ENCODE measurements around the gene FILIP1L. TPM values are rescaled to one million over a fixed set of nuclear protein-coding genes. Genes with fewer than 3 reads are reported as not detected.

Gene FILIP1L
- total and polyA plus RNA-seq, 2 of the 13 experiments (the other 11 are each of a cell fraction or from before 2014, with no cell fraction given) = 8.1 to 187 TPM

DNA sequence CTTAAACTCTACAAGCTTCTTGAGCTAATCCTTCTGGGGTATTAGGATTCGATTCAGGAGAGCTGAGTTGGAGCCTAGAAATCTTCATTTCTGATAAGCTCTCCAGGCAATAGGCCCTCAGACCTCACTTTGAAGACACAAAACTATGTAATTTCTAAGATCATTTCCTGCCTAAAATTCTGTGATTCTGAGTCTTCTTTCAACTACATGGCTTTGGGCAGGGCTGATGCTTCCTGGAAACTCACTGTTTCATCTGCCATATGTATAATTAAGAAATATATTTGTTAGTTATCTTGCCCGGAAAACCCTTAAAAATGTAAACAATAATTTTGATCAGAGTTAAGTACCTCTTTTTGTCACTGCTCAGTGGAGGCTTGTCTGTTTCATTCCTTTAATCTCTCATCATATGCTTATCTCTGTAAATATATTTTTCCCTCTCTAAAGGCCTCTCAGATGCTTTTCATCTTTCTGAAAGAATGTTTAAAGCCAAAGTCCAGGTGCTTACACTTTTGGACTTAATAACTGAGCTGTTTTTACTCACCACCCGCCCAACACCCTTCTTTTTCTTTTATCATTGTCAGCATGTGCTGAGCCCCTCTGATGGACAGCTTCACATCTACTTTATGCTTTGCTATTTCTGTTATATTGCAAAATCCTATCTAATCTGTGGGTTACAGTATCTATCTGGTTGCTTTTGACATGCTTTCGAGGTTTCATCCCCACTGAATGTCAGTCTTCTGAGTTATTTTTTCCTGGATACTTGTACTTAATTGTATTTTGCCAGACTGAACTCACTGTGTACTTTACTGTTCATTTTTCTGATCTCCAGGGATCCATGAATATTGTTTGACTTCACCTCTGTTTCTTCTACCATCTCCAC is 38.2 kb downstream of the FILIP1L start (continued):
- TF ChIP-seq ZFYVE20 (CRISPR knock-in tag; IDR thresholded peaks at IDR 0.05; ENCODE audit: borderline replicate concordance, low read depth) (no peak), SMAD9 (CRISPR knock-in tag; IDR thresholded peaks at IDR 0.05) (no peak), E2F2 (CRISPR knock-in tag; IDR thresholded peaks at IDR 0.05; ENCODE audit: borderline replicate concordance) (no peak), ZNF644 (CRISPR knock-in tag; IDR thresholded peaks at IDR 0.05; ENCODE audit: low read depth) (no peak), EED (CRISPR knock-in tag; IDR thresholded peaks at IDR 0.05) (no peak), ZNF232 (CRISPR knock-in tag; IDR thresholded peaks at IDR 0.05; ENCODE audit: borderline replicate concordance) (0 out of 2 replicates have a peak, but pooled peaks have one; percentile 35), NR2F1 (CRISPR knock-in tag; IDR thresholded peaks at IDR 0.05) (peak in 1 of 2 experiments; percentile 52; a peak in 2 of 4 replicates), THRA (CRISPR knock-in tag; IDR thresholded peaks at IDR 0.05; ENCODE audit: borderline replicate concordance) (peak; percentile 88; the same call in 1 of the 2 replicates), ZNF567 (CRISPR knock-in tag; IDR thresholded peaks at IDR 0.05; ENCODE audit: borderline replicate concordance) (no peak), TEAD2 (CRISPR knock-in tag; IDR thresholded peaks at IDR 0.05) (no peak), NCOA5 (CRISPR knock-in tag; IDR thresholded peaks at IDR 0.05) (no peak), ZBTB7A (CRISPR knock-in tag; IDR thresholded peaks at IDR 0.05) (no peak), HNRNPL (IDR thresholded peaks at IDR 0.05; ENCODE audit: low read depth, low read length) (no peak), TBP (CRISPR knock-in tag; IDR thresholded peaks at IDR 0.05) (no peak), ZBTB4 (CRISPR knock-in tag; IDR thresholded peaks at IDR 0.05; ENCODE audit: borderline replicate concordance) (no peak), PAXIP1 (CRISPR knock-in tag; conservative IDR thresholded peaks at IDR 0.05) (peak; percentile 97), MLX (CRISPR knock-in tag; IDR thresholded peaks at IDR 0.05) (0 out of 2 replicates have a peak, but pooled peaks have one; percentile 55), ZNF674 (CRISPR knock-in tag; IDR thresholded peaks at IDR 0.05; ENCODE audit: low read depth) (no peak)

Data from HepG2 (cell line).